Measurements from ENCODE around the gene BRMS1.

BRMS1 gene

GRCh38 chr11:66321606-66322005 is 23.3 kb downstream of the BRMS1 start:
- TF ChIP-seq TAF1 (IDR thresholded peaks at IDR 0.05; ENCODE audit: low read depth): no peak
- TF ChIP-seq FOXM1 (IDR thresholded peaks at IDR 0.05; ENCODE audit: borderline replicate concordance, low read depth): no peak
- TF ChIP-seq NFIC (IDR thresholded peaks at IDR 0.05): no peak
- no peak for TF ChIP-seq YY1 (IDR thresholded peaks at IDR 0.05; ENCODE audit: low read depth)
- TF ChIP-seq EGR1 (IDR thresholded peaks at IDR 0.05): no peak
- TF ChIP-seq EP300 (IDR thresholded peaks at IDR 0.05; ENCODE audit: borderline replicate concordance): no peak
- no peak for TF ChIP-seq CREB1 (IDR thresholded peaks at IDR 0.05; ENCODE audit: low read depth)
- TF ChIP-seq RAD21 (IDR thresholded peaks at IDR 0.05; ENCODE audit: low read depth): no peak

GRCh38 chr11:66318600-66318970 is 26.3 kb downstream of the BRMS1 start:
- no peak for TF ChIP-seq FOXM1 (IDR thresholded peaks at IDR 0.05; ENCODE audit: borderline replicate concordance, low read depth)
- no peak for TF ChIP-seq EGR1 (IDR thresholded peaks at IDR 0.05)
- no peak for TF ChIP-seq MAX (IDR thresholded peaks at IDR 0.05)
- no peak for TF ChIP-seq RAD21 (IDR thresholded peaks at IDR 0.05; ENCODE audit: low read depth)
- no peak for TF ChIP-seq TCF12 (IDR thresholded peaks at IDR 0.05; ENCODE audit: low read depth)
- no peak for TF ChIP-seq ZBTB7A (IDR thresholded peaks at IDR 0.05; ENCODE audit: low read depth)
- TF ChIP-seq REST (IDR thresholded peaks at IDR 0.05; ENCODE audit: low read depth): no peak
- no peak for TF ChIP-seq TEAD4 (IDR thresholded peaks at IDR 0.05)
- no peak for TF ChIP-seq USF1 (IDR thresholded peaks at IDR 0.05)
- TF ChIP-seq EP300 (IDR thresholded peaks at IDR 0.05; ENCODE audit: borderline replicate concordance): no peak
- TF ChIP-seq CEBPB (IDR thresholded peaks at IDR 0.05): no peak
- no peak for TF ChIP-seq TAF1 (IDR thresholded peaks at IDR 0.05; ENCODE audit: low read depth)
- no peak for TF ChIP-seq NFIC (IDR thresholded peaks at IDR 0.05)
- TF ChIP-seq YY1 (IDR thresholded peaks at IDR 0.05; ENCODE audit: low read depth): no peak

GRCh38 chr11:66317723-66318599 is 26.9 kb downstream of the BRMS1 start:
- no peak for TF ChIP-seq YY1 (IDR thresholded peaks at IDR 0.05; ENCODE audit: low read depth)
- peak; percentile 77 for TF ChIP-seq CEBPB (IDR thresholded peaks at IDR 0.05)
- no peak for TF ChIP-seq FOXM1 (IDR thresholded peaks at IDR 0.05; ENCODE audit: borderline replicate concordance, low read depth)
- no peak for TF ChIP-seq TAF1 (IDR thresholded peaks at IDR 0.05; ENCODE audit: low read depth)
- no peak for TF ChIP-seq EGR1 (IDR thresholded peaks at IDR 0.05)
- no peak for TF ChIP-seq REST (IDR thresholded peaks at IDR 0.05; ENCODE audit: low read depth)

- TF ChIP-seq TAF1 (IDR thresholded peaks at IDR 0.05; ENCODE audit: low read depth): no peak
- no peak for TF ChIP-seq RAD21 (IDR thresholded peaks at IDR 0.05; ENCODE audit: low read depth)
- TF ChIP-seq TCF12 (IDR thresholded peaks at IDR 0.05; ENCODE audit: low read depth): no peak
- no peak for TF ChIP-seq EGR1 (IDR thresholded peaks at IDR 0.05)
- no peak for TF ChIP-seq CREB1 (IDR thresholded peaks at IDR 0.05; ENCODE audit: low read depth)
- TF ChIP-seq REST (IDR thresholded peaks at IDR 0.05; ENCODE audit: low read depth): no peak
- no peak for TF ChIP-seq EP300 (IDR thresholded peaks at IDR 0.05; ENCODE audit: borderline replicate concordance)
- no peak for TF ChIP-seq ZBTB7A (IDR thresholded peaks at IDR 0.05; ENCODE audit: low read depth)
- TF ChIP-seq FOXM1 (IDR thresholded peaks at IDR 0.05; ENCODE audit: borderline replicate concordance, low read depth): no peak
- no peak for TF ChIP-seq NFIC (IDR thresholded peaks at IDR 0.05)
- no peak for TF ChIP-seq USF1 (IDR thresholded peaks at IDR 0.05)
- TF ChIP-seq CEBPB (IDR thresholded peaks at IDR 0.05): no peak
- TF ChIP-seq TEAD4 (IDR thresholded peaks at IDR 0.05): no peak
- no peak for TF ChIP-seq YY1 (IDR thresholded peaks at IDR 0.05; ENCODE audit: low read depth)
- TF ChIP-seq MAX (IDR thresholded peaks at IDR 0.05): no peak
Observed at GRCh38 chr11:66317322-66317722, 27.6 kb downstream of the BRMS1 start.

Data from Ishikawa (cell line).